Lung (tissue), 12 donors: Measurements from ENCODE around the gene GABRG3. TPM values are rescaled to one million over a fixed set of nuclear protein-coding genes. Genes with fewer than 3 reads are reported as not detected.

Experiments
- ATAC-seq: fragments of 200-7000 bp; cut with Tn5 transposase; one replicate; pipeline ENCODE4 v1.9.1; 2020; ENCODE audit warnings: moderate number of reproducible peaks; ENCODE audit not compliant: insufficient read depth, low FRiP score
- DNase-seq, 3 donors: peaks; one replicate each; pipeline ENCODE4 v3.0.0-alpha.2; 2013 to 2017
- H3K27ac ChIP-seq, 2 donors: one replicate each; pipeline ENCODE4 v1.5.1; 2013; ENCODE audit warnings: mild to moderate bottlenecking in 2 of 2, moderate library complexity in 2 of 2, control low read depth in 1 of 2, inconsistent platforms in 1 of 2, low read depth in 1 of 2, low read length in 1 of 2
- H3K27me3 ChIP-seq, 3 donors: one replicate each; pipeline ENCODE4 v1.5.1; 2013; ENCODE audit warnings: low read length in 2 of 3; ENCODE audit not compliant: control insufficient read depth in 3 of 3, insufficient read depth in 3 of 3
- H3K36me3 ChIP-seq, 4 donors: one replicate each; pipeline ENCODE4 v1.5.1; 2013; ENCODE audit warnings: low read length in 4 of 4, mild to moderate bottlenecking in 1 of 4, moderate library complexity in 1 of 4; ENCODE audit not compliant: control insufficient read depth in 4 of 4, insufficient read depth in 4 of 4
- H3K4me1 ChIP-seq, 5 donors: one replicate each; pipeline ENCODE4 v1.5.1; 2013; ENCODE audit warnings: low read length in 5 of 5, mild to moderate bottlenecking in 2 of 5, moderate library complexity in 1 of 5; ENCODE audit not compliant: control insufficient read depth in 5 of 5, insufficient read depth in 5 of 5
- H3K4me3 ChIP-seq: one replicate; pipeline ENCODE4 v1.5.1; 2013; ENCODE audit warnings: mild to moderate bottlenecking, control low read depth, moderate library complexity
- H3K9ac ChIP-seq, 2 donors: one replicate each; pipeline ENCODE4 v1.5.1; 2013; ENCODE audit warnings: low read length in 2 of 2, control low read depth in 1 of 2; ENCODE audit not compliant: insufficient read depth in 1 of 2
- H3K9me3 ChIP-seq, 4 donors: one replicate each; pipeline ENCODE4 v1.5.1; 2013; ENCODE audit warnings: low read length in 3 of 4, mild to moderate bottlenecking in 1 of 4, moderate library complexity in 1 of 4; ENCODE audit not compliant: control insufficient read depth in 4 of 4, insufficient read depth in 3 of 4
- WGBS, 2 donors: extraction: QIAGEN DNeasy Blood & Tissue Kit; methylation state at CpG; one replicate each; pipeline ENCODE4 v1.1.7; 2013; 5-methylcytosine and 5-hydroxymethylcytosine counted together
- polyA plus RNA-seq, 2 donors: library from polyadenylated mRNA; stranded (reverse); fragments of 200-250 nt; gene quantifications; one replicate each; pipeline ENCODE4 v1.2.1, GENCODE V29; 2013
- total RNA-seq, 2 donors: library from RNA; depleted of rRNA in 1 of 2; stranded (reverse); fragments of >200 nt in 1 of 2; gene quantifications; one replicate each; pipeline ENCODE4 v1.2.1, GENCODE V29; 2014 to 2021
- TF ChIP-seq, protein P1 (sequence below): IDR thresholded peaks from 2 replicates; pipeline ENCODE4 v1.5.1; 2012; ENCODE audit warnings: mild to moderate bottlenecking; ENCODE audit errors: control extremely low read depth, extremely low read depth
- donor health status: control.
- donor health status: control.
- donor health status: Bipolar disorder and iron deficiency.
- donor health status: healthy.
- donor health status: DM: yes; HTN: yes; CAD: no.

Gene GABRG3
- total and polyA plus RNA-seq, 4 donors, result 16.9 TPM; not detected in 3

DNA sequence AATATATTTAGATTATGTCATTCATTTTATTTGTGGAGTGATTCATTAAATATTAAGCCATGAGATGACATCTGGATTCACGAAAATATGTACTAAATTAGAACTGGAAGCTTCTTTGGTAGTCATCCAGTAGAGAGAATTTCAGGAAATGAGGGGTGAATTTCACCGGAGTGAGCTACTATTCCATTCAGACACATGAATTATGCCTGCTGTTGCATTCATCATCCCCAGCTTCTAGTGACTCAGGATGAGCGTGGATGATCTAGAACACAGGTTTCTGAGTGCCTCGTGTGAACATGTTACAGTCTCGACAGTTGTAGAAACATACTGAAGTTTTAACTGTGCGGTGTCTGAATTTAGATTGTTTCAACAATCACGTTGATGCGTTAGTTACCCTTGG lies 42.9 kb upstream of the GABRG3 start:
- H3K36me3 ChIP-seq, result no peaks in the 10 kb centered on the region
- no peak for DNase-seq
- no peaks in the 10 kb centered on the region for H3K27me3 ChIP-seq
- TF ChIP-seq, protein P1, sequence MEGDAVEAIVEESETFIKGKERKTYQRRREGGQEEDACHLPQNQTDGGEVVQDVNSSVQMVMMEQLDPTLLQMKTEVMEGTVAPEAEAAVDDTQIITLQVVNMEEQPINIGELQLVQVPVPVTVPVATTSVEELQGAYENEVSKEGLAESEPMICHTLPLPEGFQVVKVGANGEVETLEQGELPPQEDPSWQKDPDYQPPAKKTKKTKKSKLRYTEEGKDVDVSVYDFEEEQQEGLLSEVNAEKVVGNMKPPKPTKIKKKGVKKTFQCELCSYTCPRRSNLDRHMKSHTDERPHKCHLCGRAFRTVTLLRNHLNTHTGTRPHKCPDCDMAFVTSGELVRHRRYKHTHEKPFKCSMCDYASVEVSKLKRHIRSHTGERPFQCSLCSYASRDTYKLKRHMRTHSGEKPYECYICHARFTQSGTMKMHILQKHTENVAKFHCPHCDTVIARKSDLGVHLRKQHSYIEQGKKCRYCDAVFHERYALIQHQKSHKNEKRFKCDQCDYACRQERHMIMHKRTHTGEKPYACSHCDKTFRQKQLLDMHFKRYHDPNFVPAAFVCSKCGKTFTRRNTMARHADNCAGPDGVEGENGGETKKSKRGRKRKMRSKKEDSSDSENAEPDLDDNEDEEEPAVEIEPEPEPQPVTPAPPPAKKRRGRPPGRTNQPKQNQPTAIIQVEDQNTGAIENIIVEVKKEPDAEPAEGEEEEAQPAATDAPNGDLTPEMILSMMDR, result no peak
- peaks cover 0 to 4% (median 2%) of the 10 kb centered on the region in 4 donors for H3K9me3 ChIP-seq
- no peak overlapping the region for H3K9ac ChIP-seq
- 72 to 78% methylated on average over 8 of the region's 8 CpGs for WGBS, 2 donors
- no peak overlapping the region for H3K27ac ChIP-seq
- no peak overlapping the region for H3K4me3 ChIP-seq
- no peaks in the 10 kb centered on the region for H3K4me1 ChIP-seq
- no peak for ATAC-seq

DNA sequence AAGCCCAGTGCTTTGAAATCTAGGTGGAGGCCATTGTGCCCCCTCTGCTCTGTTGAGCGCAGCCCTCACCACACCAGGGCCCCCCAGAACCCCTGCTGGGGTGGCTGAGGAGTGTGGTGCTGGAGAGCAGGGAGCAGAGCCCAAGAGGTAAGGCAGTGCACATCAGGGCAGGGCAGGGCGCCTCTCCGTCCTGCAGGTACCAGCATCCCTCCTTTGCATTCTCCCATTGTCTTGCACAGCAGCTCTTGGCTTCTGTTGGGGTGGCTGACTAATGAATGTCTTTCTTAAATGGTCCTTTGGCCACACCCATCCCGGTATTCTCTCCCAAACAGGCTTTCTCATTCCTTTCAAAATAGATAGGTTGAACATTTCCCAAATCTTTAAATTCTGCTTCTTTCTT lies 41.4 kb upstream of the GABRG3 start:
- ATAC-seq, result peak; percentile 41
- no peak for DNase-seq
- Histone ChIP-seq H3K27ac (no peak overlapping the region), H3K9ac (no peak overlapping the region), H3K27me3 (no peaks in the 10 kb centered on the region), H3K4me1 (no peaks in the 10 kb centered on the region), H3K4me3 (no peak overlapping the region), H3K36me3 (no peaks in the 10 kb centered on the region), H3K9me3 (peaks cover 0 to 4% (median 0%) of the 10 kb centered on the region in 4 donors)
- 81 to 98% methylated on average over 4 of the region's 4 CpGs for WGBS, 2 donors
- TF ChIP-seq, protein P1, result no peak

DNA sequence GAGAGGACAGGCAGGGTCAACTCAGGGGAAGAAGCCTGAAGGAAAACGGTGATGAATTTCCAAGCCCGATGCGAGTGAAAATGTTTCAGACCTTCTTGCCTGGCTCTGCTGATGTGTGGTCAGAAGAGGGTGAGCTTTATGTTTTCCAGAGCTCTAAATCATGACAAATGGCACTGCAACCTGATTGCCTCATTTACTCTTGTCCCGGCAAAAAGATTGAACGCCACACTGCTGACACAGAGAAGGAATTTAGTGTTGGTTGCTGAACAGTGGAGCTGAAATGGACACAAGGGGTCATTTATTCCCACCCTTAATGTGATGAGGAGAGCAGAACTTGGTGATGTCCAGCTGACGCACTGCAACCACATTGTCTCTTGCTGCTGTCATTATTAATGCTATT lies 36.1 kb upstream of the GABRG3 start:
- H3K4me3 ChIP-seq, result no peak overlapping the region
- H3K4me1 ChIP-seq, result no peaks in the 10 kb centered on the region
- H3K9me3 ChIP-seq, result peaks cover 0 to 3% (median 0%) of the 10 kb centered on the region in 4 donors
- WGBS, 2 donors, result 91 to 94% methylated on average over 6 of the region's 6 CpGs
- no peak overlapping the region for H3K9ac ChIP-seq
- TF ChIP-seq, protein P1, result no peak
- H3K36me3 ChIP-seq, result no peaks in the 10 kb centered on the region
- H3K27me3 ChIP-seq, result no peaks in the 10 kb centered on the region
- DNase-seq, result no peak
- no peak overlapping the region for H3K27ac ChIP-seq
- ATAC-seq, result no peak

DNA sequence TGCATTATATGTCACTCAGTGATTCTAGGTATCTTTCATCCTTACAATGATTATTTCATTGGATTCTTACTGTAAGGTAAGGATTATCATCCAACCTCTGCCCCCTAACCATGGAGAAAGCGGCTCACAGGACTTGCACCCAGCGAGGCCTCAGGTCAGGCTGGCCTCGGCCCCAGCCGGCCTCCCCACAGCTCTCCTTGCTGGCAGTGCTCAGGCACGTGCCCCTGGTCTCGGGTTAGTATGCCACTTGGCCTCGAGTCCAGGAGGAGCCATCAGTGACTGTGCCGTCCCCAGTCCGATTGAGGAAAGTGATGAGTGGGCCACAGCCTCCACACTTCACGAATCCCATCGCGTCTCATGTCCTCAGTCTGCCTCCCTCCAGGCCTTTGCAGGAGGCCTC lies 35.7 kb upstream of the GABRG3 start:
- Histone ChIP-seq H3K4me1 (no peaks in the 10 kb centered on the region), H3K27ac (no peak overlapping the region), H3K9me3 (peaks cover 0 to 3% (median 0%) of the 10 kb centered on the region in 4 donors), H3K4me3 (no peak overlapping the region), H3K9ac (no peak overlapping the region), H3K27me3 (no peaks in the 10 kb centered on the region), H3K36me3 (no peaks in the 10 kb centered on the region)
- DNase-seq (no peak), ATAC-seq (no peak)
- WGBS, 2 donors, result 90% methylated on average over 12 of the region's 12 CpGs
- TF ChIP-seq, protein P1, result no peak
